Mesenchymal stem cell (in vitro differentiated cells and primary cell): ENCODE results near the gene HSPA1A.
A peak's percentile ranks its signal among the peaks of the same experiment; 100 is the strongest.

ENCODE experiments used
- DNase-seq: peaks from one replicate; pipeline ENCODE4 v3.0.0-alpha.2; 2013
- H2AFZ ChIP-seq: one replicate; pipeline ENCODE4 v1.6.1; 2013; ENCODE audit warnings: low read depth, mild to moderate bottlenecking, control low read depth, inconsistent platforms, low read length, moderate library complexity
- H2AK5ac ChIP-seq: 2 replicates; pipeline ENCODE4 v1.6.1; 2013; ENCODE audit warnings: low read length, moderate library complexity, mild to moderate bottlenecking, inconsistent platforms; ENCODE audit not compliant: severe bottlenecking
- H2BK120ac ChIP-seq: one replicate; pipeline ENCODE4 v1.6.1; 2013; ENCODE audit warnings: low read depth, mild to moderate bottlenecking, inconsistent platforms, low read length, moderate library complexity
- H2BK12ac ChIP-seq, 2 experiments: one replicate each; pipeline ENCODE4 v1.6.1; 2013; ENCODE audit warnings: inconsistent platforms in 2 of 2, low read length in 2 of 2, mild to moderate bottlenecking in 2 of 2, moderate library complexity in 2 of 2, control low read depth in 1 of 2
- H2BK15ac ChIP-seq: one replicate; pipeline ENCODE4 v1.6.1; 2013; ENCODE audit warnings: mild to moderate bottlenecking, low read depth, inconsistent platforms; ENCODE audit not compliant: poor library complexity, severe bottlenecking
- H2BK5ac ChIP-seq: 2 replicates; pipeline ENCODE4 v1.6.1; 2013; ENCODE audit warnings: low read depth, mild to moderate bottlenecking, low read length, control low read depth, inconsistent platforms; ENCODE audit not compliant: poor library complexity, severe bottlenecking
- H3K14ac ChIP-seq, 2 experiments: one replicate each; pipeline ENCODE4 v1.6.1; 2013; ENCODE audit warnings: inconsistent platforms in 2 of 2, low read length in 2 of 2, control low read depth in 1 of 2, mild to moderate bottlenecking in 1 of 2, moderate library complexity in 1 of 2
- H3K18ac ChIP-seq, 2 experiments: one replicate each; pipeline ENCODE4 v1.6.1; 2013; ENCODE audit warnings: inconsistent platforms in 2 of 2, low read length in 2 of 2, control low read depth in 1 of 2, low read depth in 1 of 2, mild to moderate bottlenecking in 1 of 2
- H3K23ac ChIP-seq, 2 experiments: one replicate each; pipeline ENCODE4 v1.6.1; 2013; ENCODE audit warnings: inconsistent platforms in 2 of 2, low read length in 2 of 2, mild to moderate bottlenecking in 2 of 2, moderate library complexity in 2 of 2, control low read depth in 1 of 2
- H3K27ac ChIP-seq: 2 replicates; pipeline ENCODE4 v1.5.1; 2013; ENCODE audit warnings: mild to moderate bottlenecking, moderate library complexity, low read length, control low read depth, inconsistent platforms; ENCODE audit not compliant: poor library complexity, severe bottlenecking
- H3K27me3 ChIP-seq, 2 experiments: 2 replicates each; pipeline versions ENCODE4 v1.6.1 to v1.7.0; 2013; ENCODE audit warnings: low read length in 2 of 2, mild to moderate bottlenecking in 2 of 2, moderate library complexity in 2 of 2, control low read depth in 1 of 2, inconsistent platforms in 1 of 2; ENCODE audit not compliant: control insufficient read depth in 1 of 2, insufficient read depth in 1 of 2
- H3K36me3 ChIP-seq, 2 experiments: 2 replicates each; pipeline versions ENCODE4 v1.6.1 to v1.7.0; 2013; ENCODE audit warnings: low read length in 2 of 2, control low read depth in 1 of 2, inconsistent platforms in 1 of 2, low read depth in 1 of 2, mild to moderate bottlenecking in 1 of 2; ENCODE audit not compliant: insufficient read depth in 2 of 2, control insufficient read depth in 1 of 2
- H3K4ac ChIP-seq, 2 experiments: one replicate each; pipeline ENCODE4 v1.6.1; 2013; ENCODE audit warnings: inconsistent platforms in 2 of 2, low read length in 2 of 2, mild to moderate bottlenecking in 2 of 2, moderate library complexity in 2 of 2, control low read depth in 1 of 2, low read depth in 1 of 2
- H3K4me1 ChIP-seq: 2 replicates; pipeline ENCODE4 v1.6.1; 2013; ENCODE audit warnings: low read depth, low read length, control low read depth; ENCODE audit not compliant: control insufficient read depth, insufficient read depth
- H3K4me2 ChIP-seq: 2 replicates; pipeline ENCODE4 v1.6.1; 2013; ENCODE audit warnings: low read length, mild to moderate bottlenecking, inconsistent platforms; ENCODE audit not compliant: poor library complexity, severe bottlenecking
- H3K4me3 ChIP-seq, 2 experiments: 2 replicates each; pipeline versions ENCODE4 v1.5.1 to v1.7.0; 2013; ENCODE audit warnings: low read length in 2 of 2, mild to moderate bottlenecking in 2 of 2, control low read depth in 1 of 2, low read depth in 1 of 2; ENCODE audit not compliant: insufficient read depth in 1 of 2
- H3K79me1 ChIP-seq: replicated peaks from 2 replicates; pipeline ENCODE4 v1.6.1; 2013; ENCODE audit warnings: mild to moderate bottlenecking, control low read depth, low read length, inconsistent platforms; ENCODE audit not compliant: poor library complexity, severe bottlenecking
- H3K9ac ChIP-seq: 2 replicates; pipeline ENCODE4 v1.7.0; 2013; ENCODE audit warnings: mild to moderate bottlenecking, low read length, moderate library complexity
- H3K9me3 ChIP-seq: 2 replicates; pipeline ENCODE4 v1.7.0; 2013; ENCODE audit warnings: mild to moderate bottlenecking, low read length; ENCODE audit not compliant: control insufficient read depth
- H4K8ac ChIP-seq: one replicate; pipeline ENCODE4 v1.6.1; 2013; ENCODE audit warnings: inconsistent platforms, mild to moderate bottlenecking, low read length, moderate library complexity
- H4K91ac ChIP-seq: one replicate; pipeline ENCODE4 v1.6.1; 2013; ENCODE audit warnings: mild to moderate bottlenecking, low read length, inconsistent platforms
- WGBS: methylation state at CpG from one replicate; pipeline ENCODE4 v1.1.7; 2013; ENCODE audit warnings: mixed read lengths; 5-methylcytosine and 5-hydroxymethylcytosine counted together

HSPA1A gene

DNA sequence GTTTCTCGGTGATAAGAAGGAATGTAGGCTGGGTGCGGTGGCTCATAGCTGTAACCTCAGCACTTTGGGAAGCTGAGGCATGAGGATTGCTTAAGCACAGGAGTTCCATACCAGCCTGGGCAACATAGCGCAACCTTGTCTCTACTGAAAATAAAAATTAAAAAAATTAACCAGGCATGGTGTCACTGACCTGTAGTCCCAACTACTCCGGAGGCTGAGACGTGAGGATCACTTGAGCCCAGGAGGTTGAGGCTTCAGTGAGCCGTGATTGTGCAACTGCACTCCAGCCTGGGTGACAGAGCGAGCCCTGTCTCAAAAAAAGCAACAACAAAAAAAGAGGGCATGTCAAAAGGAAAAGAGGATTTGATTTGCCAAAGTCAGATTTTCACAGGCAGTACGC, 43.4 kb downstream of the HSPA1A start:
- H2BK15ac ChIP-seq, result no peak overlapping the region
- H3K4me3 ChIP-seq, result no peak overlapping the region
- H3K9me3 ChIP-seq, result no peaks in the 10 kb centered on the region
- H3K79me1 ChIP-seq, result peaks cover 33% of the 10 kb centered on the region
- no peak overlapping the region for H2BK5ac ChIP-seq
- no peak overlapping the region for H2AFZ ChIP-seq
- no peak overlapping the region for H4K8ac ChIP-seq
- no peak for DNase-seq
- H3K18ac ChIP-seq, result no peak overlapping the region
- H3K4me2 ChIP-seq, result no peak overlapping the region
- 91% methylated on average over 7 of the region's 8 CpGs for WGBS
- H2BK120ac ChIP-seq, result no peak overlapping the region
- no peak overlapping the region for H4K91ac ChIP-seq
- no peak overlapping the region for H3K9ac ChIP-seq
- H2BK12ac ChIP-seq, result no peak overlapping the region
- H3K27me3 ChIP-seq, result no peaks in the 10 kb centered on the region
- H3K4me1 ChIP-seq, result peaks cover 11% of the 10 kb centered on the region
- H3K14ac ChIP-seq, result no peak overlapping the region
- no peak overlapping the region for H2AK5ac ChIP-seq
- H3K36me3 ChIP-seq, result peaks cover 36 to 43% of the 10 kb centered on the region in 2 experiments
- H3K27ac ChIP-seq, result no peak overlapping the region
- no peak overlapping the region for H3K4ac ChIP-seq
- no peak overlapping the region for H3K23ac ChIP-seq

DNA sequence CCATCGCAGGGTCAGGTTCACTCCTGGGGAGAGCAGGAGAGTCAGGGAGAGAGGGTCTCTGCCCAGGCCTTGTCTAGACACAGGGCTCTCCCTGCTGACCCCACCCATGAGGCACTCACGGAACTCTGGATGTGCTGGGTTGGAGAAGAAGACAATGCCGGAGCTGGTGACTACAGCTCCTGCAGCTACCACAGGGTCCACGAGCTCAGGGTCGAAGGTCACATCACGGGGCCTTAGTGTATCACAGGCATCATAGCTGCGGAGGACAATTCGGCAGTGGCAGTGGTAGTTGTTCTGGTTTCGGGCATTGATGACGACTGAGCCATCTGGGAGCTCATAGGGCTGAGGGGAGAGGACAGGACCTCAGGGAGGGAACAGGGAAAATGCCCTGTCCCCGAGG, 44.6 kb downstream of the HSPA1A start:
- Histone ChIP-seq H3K14ac (no peak overlapping the region), H3K4me1 (peaks cover 11% of the 10 kb centered on the region), H2AK5ac (no peak overlapping the region), H3K27ac (no peak overlapping the region), H3K23ac (no peak overlapping the region), H2BK12ac (no peak overlapping the region), H3K9ac (no peak overlapping the region), H3K9me3 (no peaks in the 10 kb centered on the region), H3K27me3 (no peaks in the 10 kb centered on the region), H3K4me2 (no peak overlapping the region), H2BK15ac (no peak overlapping the region), H2BK120ac (no peak overlapping the region), H3K18ac (no peak overlapping the region), H3K4me3 (no peak overlapping the region), H3K36me3 (peaks cover 36 to 43% of the 10 kb centered on the region in 2 experiments), H4K8ac (no peak overlapping the region), H3K79me1 (peaks cover 33% of the 10 kb centered on the region), H3K4ac (no peak overlapping the region), H4K91ac (no peak overlapping the region), H2AFZ (no peak overlapping the region), H2BK5ac (no peak overlapping the region)
- 99% methylated on average over 11 of the region's 11 CpGs for WGBS
- no peak for DNase-seq

DNA sequence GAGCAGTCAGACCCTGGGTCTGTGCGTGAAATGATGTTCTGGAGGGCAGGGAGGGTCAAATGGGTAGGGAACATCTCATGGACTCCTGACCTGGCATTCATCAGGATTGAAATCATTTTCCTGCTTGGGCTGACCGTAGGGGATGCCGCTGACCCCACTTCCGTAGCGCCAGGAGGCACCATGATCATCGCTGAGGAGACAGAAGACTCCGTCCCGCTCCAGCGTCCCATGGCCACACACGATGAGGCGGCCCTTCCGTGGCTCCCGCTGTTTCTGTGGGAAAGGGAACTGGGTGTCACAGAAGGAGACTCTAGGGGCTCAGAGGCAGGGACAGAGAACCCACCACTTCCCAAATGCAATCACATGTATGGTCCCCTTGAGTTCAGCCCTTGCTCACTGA, 45.0 kb downstream of the HSPA1A start:
- Histone ChIP-seq H3K27me3 (no peaks in the 10 kb centered on the region), H3K4me2 (no peak overlapping the region), H3K27ac (no peak overlapping the region), H3K14ac (no peak overlapping the region), H3K23ac (no peak overlapping the region), H3K9ac (no peak overlapping the region), H2AK5ac (no peak overlapping the region), H3K36me3 (peaks cover 35 to 43% of the 10 kb centered on the region in 2 experiments), H3K4me3 (no peak overlapping the region), H4K91ac (no peak overlapping the region), H3K9me3 (no peaks in the 10 kb centered on the region), H2AFZ (no peak overlapping the region), H2BK15ac (no peak overlapping the region), H2BK12ac (no peak overlapping the region), H2BK120ac (no peak overlapping the region), H3K4ac (no peak overlapping the region), H2BK5ac (no peak overlapping the region), H3K4me1 (peaks cover 11% of the 10 kb centered on the region), H4K8ac (no peak overlapping the region), H3K79me1 (peaks cover 33% of the 10 kb centered on the region), H3K18ac (no peak overlapping the region)
- over 99% methylated on average over 13 of the region's 13 CpGs for WGBS
- DNase-seq, result no peak

DNA sequence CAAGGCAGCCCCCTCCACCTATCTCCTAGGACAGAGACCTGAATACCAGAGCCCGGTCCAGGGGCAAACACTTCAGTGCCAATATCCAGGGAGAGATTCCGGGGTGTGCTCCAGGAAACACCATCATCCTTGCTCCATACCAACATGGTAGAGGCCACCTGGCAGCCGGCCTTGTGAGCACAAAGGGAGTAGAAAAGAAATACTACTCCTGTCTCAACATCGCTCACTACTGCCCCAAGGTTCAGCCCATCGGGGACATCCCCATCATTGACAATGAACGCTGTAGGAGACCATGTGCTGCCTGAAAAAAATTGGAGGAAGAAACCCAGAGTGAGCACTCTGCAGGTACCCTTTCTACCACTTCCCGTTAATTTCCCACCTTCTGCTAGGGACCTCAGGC, 45.8 kb downstream of the HSPA1A start:
- no peak overlapping the region for H2BK15ac ChIP-seq
- no peak overlapping the region for H3K4ac ChIP-seq
- H3K4me2 ChIP-seq, result no peak overlapping the region
- H3K27ac ChIP-seq, result no peak overlapping the region
- peaks cover 11% of the 10 kb centered on the region for H3K4me1 ChIP-seq
- H4K8ac ChIP-seq, result no peak overlapping the region
- peaks cover 31 to 43% of the 10 kb centered on the region in 2 experiments for H3K36me3 ChIP-seq
- H2AFZ ChIP-seq, result no peak overlapping the region
- H3K79me1 ChIP-seq, result peaks cover 33% of the 10 kb centered on the region
- no peak overlapping the region for H4K91ac ChIP-seq
- no peak overlapping the region for H2BK12ac ChIP-seq
- H2AK5ac ChIP-seq, result no peak overlapping the region
- DNase-seq, result no peak
- no peak overlapping the region for H2BK120ac ChIP-seq
- no peak overlapping the region for H3K4me3 ChIP-seq
- H3K18ac ChIP-seq, result no peak overlapping the region
- H3K9me3 ChIP-seq, result no peaks in the 10 kb centered on the region
- H3K9ac ChIP-seq, result peak overlapping the region; percentile 97
- H3K14ac ChIP-seq, result no peak overlapping the region
- H3K23ac ChIP-seq, result no peak overlapping the region
- 99% methylated on average over 7 of the region's 7 CpGs for WGBS
- no peak overlapping the region for H2BK5ac ChIP-seq
- H3K27me3 ChIP-seq, result no peaks in the 10 kb centered on the region
